ENCODE measurements around the gene GRAMD2A.

GRAMD2A gene

DNA sequence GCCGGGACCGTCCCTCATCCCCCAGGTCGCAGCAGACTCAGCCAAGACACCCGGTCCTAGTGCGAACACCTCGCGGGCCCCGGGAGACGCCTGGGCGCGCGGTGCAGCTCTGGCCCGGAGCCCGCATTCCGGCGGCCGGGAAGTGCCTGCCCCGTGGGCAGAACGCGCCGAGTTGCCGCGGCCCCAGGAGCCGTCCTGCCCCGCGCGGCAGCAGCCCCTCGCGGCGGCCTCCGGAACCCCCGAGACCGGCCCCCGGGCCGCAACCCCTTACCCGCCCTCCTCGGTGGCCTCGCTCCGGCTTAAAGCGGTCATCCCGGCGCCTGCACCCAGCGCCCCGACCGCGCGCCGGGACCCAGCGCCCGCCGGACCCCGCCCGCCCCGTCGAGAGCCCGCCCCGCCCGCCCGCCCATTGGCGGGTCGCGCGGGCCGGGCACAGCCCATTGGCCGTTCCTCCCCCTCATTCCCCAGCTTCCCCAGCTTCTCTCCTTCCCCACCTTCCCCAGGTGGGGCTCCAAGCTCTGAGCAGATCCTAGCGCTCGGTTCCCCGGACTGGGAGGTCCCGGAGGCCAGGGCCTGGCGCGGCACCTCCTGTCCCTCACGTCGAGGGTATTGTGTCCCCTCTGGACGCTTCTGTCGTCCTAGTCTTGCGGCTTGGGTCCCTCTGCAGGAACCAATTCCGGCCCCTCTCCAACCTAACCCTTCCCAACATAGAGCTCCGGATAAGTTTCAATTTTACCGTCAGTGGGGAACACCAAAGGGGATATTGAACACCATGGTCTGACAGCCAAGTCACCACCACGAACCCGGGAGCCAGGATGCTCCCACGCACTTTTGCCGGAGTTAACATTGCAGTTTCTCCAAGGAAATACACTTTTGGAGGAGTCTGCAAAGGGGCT lies at the start of gene GRAMD2A:
Gene GRAMD2A (minus strand): TSS at position 328 of the 896 bp plus-strand sequence.
- no peak for DNase-seq (ENCODE audit: low spot score)

DNA sequence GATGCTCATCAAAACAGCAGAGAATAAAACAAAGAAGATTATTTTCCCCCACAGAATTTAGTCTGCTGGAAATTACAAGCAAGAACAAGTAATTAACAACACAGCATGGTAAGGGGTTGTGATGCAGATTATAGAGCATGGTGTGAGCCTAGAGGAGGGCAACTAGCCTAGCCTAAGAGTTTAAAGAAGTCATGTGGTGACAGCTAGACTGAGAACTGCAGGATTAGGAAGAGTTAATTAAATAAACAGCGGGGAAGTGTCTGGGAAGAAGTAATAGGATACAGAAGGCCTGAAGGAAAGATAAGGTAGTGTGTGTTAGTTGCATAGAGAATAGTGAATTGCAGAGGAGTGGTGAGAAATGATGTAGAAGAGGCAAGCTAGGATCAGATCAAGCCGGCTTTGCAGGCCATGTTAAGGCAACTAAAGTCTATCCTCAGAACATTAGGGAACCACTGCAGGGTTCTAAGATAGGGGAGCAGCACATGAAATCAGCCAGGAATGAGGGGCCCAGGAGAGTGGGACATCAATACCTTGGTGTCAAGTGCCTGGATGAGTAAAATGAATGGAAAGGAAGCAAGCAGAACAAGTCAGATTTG lies 45.3 kb upstream of the GRAMD2A start:
- no peak for DNase-seq (ENCODE audit: low spot score)

DNA sequence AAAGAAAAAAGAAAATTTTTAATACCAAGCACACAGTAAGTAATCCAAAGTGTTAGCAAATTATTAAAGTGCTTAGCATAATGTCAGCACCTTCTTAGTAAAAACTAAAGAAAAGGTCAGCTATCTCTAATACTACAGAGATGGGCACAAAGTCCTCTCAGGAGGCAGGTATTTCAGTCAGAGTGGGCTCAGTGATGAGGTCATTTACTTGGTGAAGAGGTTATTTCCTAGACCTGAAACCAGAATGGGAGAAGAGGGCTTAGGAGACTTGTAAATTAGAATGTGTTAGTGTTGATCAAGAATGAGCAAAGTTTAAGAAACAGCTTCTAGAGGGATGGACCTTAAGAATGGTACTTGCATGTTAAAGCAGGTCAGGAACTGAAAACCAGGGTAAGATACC lies 42.1 kb upstream of the GRAMD2A start:
- DNase-seq (ENCODE audit: low spot score) = no peak

DNA sequence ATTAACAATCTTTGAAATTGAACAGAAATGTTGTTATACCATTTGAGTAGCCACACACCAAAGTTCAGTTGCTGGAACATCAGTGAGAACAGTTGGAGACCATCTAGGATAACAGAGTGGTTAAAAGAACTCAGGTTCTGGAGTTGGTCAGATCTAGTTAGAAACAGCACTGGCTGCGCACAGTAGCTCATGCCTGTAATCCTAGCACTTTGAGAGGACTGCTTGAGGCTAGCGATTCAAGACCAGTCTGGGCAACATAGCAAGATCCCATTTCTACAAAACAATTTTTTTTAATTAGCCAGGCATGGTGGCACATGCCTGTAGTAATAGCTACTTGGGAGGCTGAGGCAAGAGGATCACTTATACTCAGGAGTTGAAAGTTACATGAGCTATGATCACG lies 41.0 kb upstream of the GRAMD2A start:
- DNase-seq (ENCODE audit: low spot score) = no peak

DNA sequence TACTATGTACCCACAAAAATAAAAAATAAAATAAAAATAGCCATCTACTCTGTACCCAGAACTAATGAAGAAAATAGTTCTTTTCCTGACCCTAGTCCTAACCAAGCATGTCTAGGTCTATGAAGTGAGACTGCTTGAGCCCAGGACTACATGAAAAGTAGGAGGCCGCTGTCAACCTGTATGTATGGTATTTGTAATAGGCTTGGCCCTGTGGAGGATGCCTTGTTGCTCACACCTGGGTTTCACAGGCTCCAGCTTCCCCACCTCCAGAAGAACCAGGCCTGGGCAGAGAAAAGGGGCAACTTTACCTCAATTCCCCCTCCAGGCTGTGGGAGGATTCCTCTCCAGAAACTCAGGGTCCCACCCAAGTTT lies 40.3 kb upstream of the GRAMD2A start:
- DNase-seq (ENCODE audit: low spot score) = no peak

DNA sequence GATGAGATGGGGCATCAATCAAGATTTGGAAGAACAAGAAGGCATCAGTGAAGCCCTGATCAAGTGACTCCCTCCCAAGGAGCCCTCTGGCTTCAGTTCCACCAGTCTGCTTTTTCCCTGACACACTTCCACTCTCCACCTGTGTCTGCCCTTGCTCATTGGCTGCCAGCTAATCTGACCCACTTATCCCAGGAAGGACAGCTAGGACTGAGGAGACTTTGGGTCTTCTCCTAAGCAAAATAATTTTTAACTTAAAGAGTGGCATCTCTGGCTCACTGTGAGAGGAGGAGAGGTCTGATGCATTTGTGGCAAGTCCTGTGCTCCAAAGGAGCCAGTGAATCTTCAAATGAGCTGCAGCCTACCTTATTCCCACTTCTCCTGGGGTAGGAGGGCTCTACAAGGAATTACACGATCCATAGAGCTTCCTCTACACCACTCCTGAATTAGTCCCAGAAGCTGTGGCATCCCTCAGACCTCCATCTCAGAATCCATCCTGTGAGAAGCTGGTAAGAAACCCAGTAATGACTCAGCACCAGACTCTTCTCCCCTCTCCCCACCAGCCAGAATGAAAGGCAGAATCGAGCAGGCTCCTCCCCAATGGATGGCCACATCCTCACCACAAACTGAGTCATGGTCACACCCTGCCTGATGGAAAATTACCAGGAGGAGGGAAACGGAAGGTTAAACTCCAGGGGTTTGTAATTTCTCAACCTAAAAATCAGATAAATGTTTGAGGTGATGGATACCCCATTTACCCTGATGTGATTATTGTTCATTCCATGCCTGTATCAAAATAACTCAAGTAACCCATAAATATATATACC lies 39.7 kb upstream of the GRAMD2A start:
- DNase-seq (ENCODE audit: low spot score) = peak; percentile 23

DNA sequence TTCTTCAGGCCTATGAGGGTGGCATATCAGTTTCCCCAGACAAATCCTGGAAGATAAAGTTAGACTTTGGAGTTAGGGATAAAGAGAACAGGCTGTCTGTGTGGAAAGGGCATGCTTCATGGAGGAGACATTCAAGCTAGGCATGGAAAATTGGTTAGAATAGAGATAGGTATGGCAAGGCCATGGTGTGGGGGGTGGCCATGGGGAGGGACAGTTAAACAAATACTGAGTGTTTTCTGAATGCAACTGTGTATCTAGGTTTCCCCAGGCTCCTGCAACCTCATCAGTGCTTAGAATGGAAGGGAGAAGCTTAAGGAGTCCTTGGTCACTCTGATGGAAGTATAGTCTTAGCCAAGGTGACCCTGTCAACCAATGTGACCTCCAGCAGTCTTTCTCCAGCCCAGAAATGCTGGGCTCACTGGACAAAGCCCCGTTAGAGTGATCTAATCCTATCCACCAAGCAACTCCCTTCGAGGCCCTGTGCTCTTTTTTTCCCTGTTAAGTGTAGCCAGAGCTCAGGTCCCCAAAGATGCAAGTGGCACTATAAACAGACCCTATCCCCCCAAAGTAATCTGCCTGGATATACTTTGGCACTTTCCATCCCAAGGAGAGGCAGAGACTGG lies 38.9 kb upstream of the GRAMD2A start:
- DNase-seq (ENCODE audit: low spot score) = no peak

DNA sequence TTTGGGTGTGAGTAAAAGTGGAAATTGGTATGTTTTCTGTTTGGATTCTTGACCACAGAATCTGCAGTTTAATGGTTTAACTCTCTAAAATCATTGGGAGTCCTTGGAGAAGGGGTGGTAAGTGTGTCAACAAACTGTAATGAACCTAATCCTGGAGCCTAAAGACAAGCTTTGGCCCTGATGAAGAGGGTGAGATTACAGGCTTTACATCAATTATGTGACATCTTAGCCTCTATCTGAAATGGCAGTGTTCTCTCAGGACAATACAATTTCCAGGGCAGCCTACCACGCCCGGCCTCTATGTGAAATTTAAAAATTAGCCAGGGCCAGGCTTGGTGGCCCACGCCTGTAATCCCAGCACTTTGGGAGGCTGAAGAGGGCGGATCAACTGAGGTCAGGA lies 37.7 kb upstream of the GRAMD2A start:
- DNase-seq (ENCODE audit: low spot score) = no peak

DNA sequence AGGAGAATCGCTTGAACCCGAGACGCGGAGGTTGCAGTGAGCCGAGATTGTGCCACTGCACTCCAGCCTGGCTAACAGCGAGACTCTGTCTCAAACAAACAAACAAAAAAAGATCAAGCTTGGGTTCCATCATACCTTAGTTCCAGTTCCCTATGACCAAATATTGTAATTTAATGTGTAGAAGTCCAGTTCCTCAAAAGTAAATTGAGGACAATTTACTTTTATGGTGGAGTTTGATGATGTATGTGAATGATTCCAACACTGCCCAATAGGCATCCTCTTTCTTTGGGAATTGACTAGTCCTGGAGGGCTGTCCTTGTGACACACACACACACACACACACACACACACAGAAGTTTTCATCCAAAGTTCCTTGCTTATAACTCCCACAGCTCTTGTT lies 36.2 kb upstream of the GRAMD2A start:
- no peak for DNase-seq (ENCODE audit: low spot score)

DNA sequence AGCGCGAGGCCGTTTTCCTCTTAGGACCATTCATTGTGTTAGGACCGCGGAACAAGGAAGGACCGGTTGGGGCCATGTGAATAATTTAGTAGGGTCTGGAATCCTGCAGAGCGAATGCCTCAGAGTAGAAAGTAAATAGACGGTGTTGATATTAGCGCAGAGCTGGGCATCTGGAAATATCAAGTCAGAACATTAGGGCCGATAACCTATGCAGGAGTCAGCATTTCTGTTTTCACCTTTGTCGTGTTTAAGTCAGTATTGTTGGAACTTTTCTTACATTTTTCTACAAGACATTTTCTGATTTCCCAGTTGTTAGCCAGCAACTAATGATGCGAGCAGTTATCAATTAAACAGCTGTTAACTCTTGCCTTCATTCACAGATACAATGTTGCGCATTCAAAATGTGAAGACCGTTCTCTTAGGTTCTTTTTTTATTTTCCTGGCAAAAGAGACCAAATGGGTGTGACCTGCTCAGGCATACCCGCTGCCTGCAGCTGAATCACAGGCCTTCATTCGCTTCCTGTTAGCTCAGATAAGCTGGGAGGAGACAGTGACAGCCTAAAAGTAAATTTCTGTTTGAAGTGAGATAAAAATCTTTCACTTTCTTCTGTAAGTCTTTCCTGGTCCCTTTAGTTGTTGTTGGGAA lies 34.4 kb upstream of the GRAMD2A start:
- DNase-seq (ENCODE audit: low spot score) = peak; percentile 61

DNA sequence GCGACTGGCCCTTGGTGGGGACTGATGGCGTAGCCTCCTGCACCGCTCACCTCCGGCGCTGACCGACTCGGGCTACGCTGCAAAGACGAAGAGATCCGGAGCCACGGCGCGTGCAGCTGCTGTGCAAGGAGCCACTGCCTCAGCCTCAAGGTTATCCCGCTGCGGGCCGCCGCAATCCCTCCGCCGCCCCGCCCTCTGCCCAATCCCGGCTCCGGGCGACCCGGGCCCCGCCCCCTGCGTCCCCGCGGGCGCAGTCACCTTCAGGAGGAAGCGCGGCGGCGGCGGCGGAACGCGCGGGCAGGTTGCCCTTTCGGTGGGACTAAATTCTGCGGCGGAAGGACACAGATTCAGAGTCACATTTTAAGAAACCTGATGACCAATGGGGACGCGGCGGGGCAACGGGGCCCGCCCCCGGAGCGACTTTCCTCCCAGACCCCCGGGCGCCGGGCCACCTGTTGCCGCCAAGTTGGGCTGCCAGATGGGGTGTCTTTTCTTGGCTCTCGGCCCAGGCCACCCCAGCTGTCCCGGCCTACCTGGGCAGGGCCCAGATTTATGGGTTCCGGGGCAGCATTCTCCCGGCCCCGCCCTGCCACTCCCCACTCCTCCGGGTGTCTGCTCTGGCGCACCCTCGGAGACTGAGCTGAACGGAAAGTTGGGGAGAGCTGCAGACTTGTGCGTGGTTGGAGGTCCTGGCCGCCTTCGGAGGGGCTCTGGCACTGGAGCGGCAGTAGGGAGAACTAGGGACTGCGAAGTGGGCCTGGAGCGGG lies 33.7 kb upstream of the GRAMD2A start, which contains the start of gene PKM:
Gene PKM (minus strand): TSS at position 125 of the 767 bp plus-strand sequence. CDS start 12,093 bp downstream, outside the sequence.
- peak; percentile 82 for DNase-seq (ENCODE audit: low spot score)

DNA sequence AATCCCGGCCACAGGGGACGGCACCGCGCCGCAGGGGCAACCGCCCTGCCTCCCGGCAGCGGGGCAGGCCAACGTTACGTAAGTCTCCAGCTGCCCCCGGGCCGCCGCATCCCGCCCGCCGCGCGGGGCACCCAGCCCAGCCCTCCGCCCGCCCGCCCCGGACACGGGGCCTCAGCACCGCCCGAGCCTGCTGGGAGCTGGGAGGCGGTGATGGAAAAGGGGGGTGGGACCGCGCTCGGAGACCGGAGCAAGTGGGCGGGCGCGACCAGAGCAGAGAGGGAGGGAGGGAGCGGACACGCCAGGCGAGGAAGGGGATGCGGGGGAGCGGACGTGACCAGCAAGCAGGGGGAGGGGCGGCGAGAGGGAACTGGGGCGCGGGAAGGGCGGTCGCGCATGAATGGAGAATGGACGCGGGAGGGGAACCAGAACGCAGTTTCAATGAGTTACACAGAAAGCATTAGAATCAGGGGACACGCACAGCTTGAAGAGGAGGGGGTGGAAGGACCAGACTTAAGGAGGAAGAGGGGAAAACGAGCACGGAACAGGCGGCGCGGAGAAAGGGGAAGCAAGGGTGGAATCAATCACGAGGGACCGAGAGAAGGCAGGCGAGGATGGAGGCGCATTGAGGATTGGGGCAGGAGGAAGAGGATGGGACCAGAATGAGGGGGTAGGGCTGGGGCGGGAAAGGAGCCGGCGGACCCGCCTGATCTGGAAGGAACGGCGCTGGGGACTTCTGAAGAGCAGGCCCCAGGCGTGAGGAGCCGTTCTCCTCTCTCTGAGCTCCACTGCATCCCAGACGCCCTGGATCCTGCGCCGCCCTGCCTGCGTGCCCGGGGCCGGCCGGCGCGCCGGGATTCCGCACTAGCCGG lies 32.8 kb upstream of the GRAMD2A start:
- DNase-seq (ENCODE audit: low spot score) = peak; percentile 77

DNA sequence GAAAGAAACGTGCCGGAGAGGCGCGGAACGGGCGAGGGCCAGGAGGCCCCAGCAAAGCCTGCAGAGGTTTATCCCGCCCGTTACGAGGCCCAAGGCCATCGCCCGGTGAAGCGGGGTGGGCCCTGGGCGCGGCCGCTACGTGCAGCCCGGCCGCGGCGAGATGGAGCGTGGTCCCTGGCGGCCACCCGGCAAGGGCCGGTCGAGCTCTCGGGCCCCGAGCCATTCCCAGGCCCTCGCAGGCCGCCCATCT lies 32.3 kb upstream of the GRAMD2A start:
- DNase-seq (ENCODE audit: low spot score) = no peak

DNA sequence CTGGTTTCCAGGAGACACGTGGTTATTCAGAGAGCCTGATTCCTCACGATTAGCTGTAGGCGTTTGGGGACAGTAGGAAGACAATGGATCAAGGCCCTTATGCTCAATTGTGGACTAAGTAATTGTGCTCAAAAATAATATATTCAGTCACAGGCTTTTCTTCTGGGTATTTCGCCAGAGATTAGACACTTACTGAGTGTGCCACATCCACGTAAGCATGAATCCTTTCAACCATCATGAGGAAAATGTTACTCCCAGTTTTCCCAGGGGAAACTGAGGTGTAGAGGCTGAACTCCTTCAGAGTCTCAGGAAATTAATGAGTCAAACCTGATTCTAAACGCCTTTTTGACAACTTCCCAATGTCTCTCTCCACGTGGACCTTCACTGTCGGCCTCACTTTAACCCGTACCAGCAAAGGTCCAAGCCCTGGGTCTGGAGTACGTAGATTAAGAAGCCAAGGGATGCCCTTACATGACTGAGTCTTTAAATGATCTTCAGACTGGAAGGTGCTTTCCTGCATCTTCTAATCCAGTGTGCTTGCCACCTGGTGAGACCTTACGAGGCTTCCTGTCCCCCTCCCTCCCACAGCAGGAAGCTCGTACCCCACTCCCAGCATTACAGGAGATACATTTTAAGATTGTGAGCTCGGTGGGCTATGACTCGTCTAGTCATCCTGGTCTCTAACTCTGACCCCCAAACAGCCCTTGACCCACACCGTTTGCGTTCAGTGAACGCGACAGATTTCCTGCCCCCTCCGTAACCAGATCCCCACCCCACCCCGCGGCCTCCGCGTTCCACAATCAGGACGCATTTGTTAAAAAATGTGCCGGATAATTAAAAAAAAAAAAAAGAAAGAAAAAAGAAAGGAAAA lies 31.7 kb upstream of the GRAMD2A start:
- peak; percentile 22 for DNase-seq (ENCODE audit: low spot score)

DNA sequence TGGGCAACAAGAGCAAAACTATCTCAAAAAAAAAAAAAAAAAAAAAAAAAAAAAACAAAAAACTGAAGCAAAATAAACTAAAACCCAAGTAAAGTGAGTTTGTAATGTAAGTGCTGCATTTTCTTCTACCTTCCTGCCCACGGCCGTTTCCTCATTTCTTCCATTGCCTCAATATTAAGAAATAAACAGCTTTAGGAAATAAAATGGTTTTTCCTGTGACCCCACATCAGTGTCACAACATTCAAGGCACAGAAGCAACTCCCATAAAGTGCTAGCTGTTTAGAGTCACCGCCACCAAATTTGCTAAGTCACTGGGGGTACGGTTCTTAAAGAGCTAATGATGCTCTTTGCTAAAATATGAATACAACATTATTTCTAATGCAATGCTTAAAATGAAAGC lies 30.1 kb upstream of the GRAMD2A start:
- DNase-seq (ENCODE audit: low spot score) = no peak

DNA sequence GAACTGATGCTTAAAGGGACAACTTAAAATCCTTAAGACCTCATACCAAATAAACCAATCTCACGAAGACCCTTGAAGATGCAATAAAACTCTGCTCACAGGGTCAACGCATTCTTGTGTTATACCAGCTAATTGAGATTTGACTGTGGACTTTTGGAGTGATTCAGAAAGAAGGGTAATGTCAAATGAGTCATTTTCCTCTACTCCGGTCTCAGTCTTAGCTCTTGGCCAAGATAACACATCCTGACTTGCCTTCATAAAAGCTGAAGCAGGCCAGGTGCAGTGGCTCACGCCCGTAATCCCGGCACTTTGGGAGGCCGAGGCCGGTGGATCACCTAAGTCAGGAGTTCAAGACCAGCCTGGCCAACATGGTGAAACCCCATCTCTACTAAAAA lies 29.6 kb upstream of the GRAMD2A start:
- DNase-seq (ENCODE audit: low spot score) = peak; percentile 10

DNA sequence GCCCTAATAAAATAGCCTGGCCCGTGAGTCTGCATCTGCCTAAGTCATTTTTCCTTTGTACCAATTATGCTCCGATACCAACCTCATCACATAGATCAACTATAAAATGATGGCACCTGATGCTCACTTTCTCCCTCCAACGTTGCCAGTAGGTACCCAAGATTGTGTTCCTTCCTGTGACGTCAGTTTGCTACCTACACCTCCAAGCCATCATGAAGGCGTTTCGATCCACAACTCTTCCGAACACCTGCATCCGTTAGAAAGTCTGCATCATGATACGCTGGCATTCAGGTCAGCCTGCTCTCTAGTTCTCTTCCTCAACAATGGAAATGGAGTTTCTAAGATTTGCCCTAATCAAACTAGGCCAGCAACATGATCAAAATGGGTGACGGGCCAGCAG lies 25.7 kb upstream of the GRAMD2A start:
- DNase-seq (ENCODE audit: low spot score) = no peak

DNA sequence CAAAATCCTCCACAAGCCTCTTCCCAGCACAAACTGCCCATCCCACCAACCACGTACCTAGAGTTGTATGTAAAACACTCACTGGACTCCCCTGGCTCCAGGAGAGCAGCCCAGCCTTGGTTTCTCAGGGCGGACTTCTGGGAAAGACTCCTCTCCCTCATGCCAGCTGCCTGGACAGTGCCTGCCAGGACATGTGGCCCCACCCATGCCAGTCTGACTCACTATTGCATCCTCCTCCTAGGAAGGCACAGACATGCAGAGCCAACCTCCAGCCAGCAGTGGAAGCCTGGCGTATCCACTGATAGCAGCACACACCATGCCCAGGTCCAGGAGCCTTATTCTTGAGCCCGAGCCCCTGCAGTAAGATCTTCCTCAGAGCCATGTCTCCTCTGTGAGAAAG lies 24.8 kb upstream of the GRAMD2A start:
- no peak for DNase-seq (ENCODE audit: low spot score)

DNA sequence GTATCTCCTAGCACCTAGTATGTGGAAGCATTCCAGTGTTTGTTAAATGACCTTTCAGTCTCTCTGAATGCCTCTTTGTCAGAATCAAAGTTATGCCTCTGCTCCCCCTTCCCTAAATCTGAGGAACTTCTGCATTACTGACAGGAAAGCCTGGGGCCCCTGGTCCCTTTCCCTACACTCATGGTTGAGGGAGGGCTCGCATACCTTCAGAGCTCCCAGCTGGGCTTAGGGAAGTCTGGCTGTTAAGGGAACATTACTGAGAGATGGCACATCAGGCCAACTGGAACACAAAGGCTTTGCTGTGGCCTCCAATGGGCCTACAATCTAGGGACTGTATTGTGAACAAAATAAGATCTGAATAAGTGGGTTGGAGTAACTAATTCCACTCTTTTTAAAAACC lies 23.1 kb upstream of the GRAMD2A start:
- DNase-seq (ENCODE audit: low spot score) = no peak
